Testis (tissue), 3 donors: ENCODE results near the gene ZRANB3. TPM values are rescaled to one million over a fixed set of nuclear protein-coding genes. Genes with fewer than 3 reads are reported as not detected.
"Not testable (repeated sequence)": the region's sequence is repeated elsewhere in the genome, so short reads cannot be mapped to it uniquely, and the experiment has no call there.

Experiments
- DNase-seq: peaks from one replicate; pipeline ENCODE4 v3.0.0-alpha.2; 2019
- H3K27ac ChIP-seq, 2 donors: fragments of 200-600 bp; sonication (generic); one replicate each; pipeline ENCODE4 v1.5.1; 2019
- H3K27me3 ChIP-seq: fragments of 200-600 bp; sonication (generic); one replicate; pipeline ENCODE4 v1.5.1; 2019
- H3K36me3 ChIP-seq: fragments of 200-600 bp; sonication (generic); one replicate; pipeline ENCODE4 v1.5.1; 2017; ENCODE audit warnings: low read depth; ENCODE audit errors: missing control alignments
- H3K4me1 ChIP-seq: fragments of 200-600 bp; sonication (generic); one replicate; pipeline ENCODE4 v1.5.1; 2019
- H3K4me3 ChIP-seq, 2 donors: fragments of 200-600 bp; sonication (generic); one replicate each; pipeline ENCODE4 v1.5.1; 2017 to 2019
- H3K9me3 ChIP-seq: fragments of 200-600 bp; sonication (generic); one replicate; pipeline ENCODE4 v1.5.1; 2017
- POLR2A ChIP-seq: fragments of 450-650 bp; IDR thresholded peaks from one replicate; pipeline ENCODE4 v1.6.1; 2017; ENCODE audit warnings: antibody characterized with exemption, mild to moderate bottlenecking, moderate library complexity
- WGBS, 2 donors: methylation state at CpG; one replicate each; pipeline ENCODE4 v1.1.5; 2018; 5-methylcytosine and 5-hydroxymethylcytosine counted together
- intact Hi-C: fragments of 100-400 bp; cut with DNase I; formaldehyde crosslinking; loops from one replicate; pipeline ENCODE4 v1.15.1; 2023; ENCODE audit warnings: low total_unique reads
- polyA plus RNA-seq: library from polyadenylated mRNA; stranded (reverse); fragments of 350-450 nt; fragmentation: Illumina TruSeq; extraction: RNeasy Lipid Tissue Mini Kit (QIAGEN cat#74804); gene quantifications from one replicate; pipeline ENCODE4 v1.2.3, GENCODE V29; 2014; ENCODE audit warnings: low read depth, low replicate concordance; ENCODE audit not compliant: insufficient read depth
- total RNA-seq, 2 donors: library from RNA; depleted of rRNA; stranded (reverse); fragments of >200 nt; gene quantifications; one replicate each; pipeline ENCODE4 v1.2.3, GENCODE V29; 2016
- TF ChIP-seq, protein P1 (sequence below), 3 experiments: fragments of 450-650 bp in 2 of 3; fragments of 200-600 bp in 1 of 3; sonication (generic) in 1 of 3; IDR thresholded peaks; one replicate each; pipeline ENCODE4 v1.5.1; 2016 to 2019; ENCODE audit warnings: antibody characterized with exemption in 3 of 3, mild to moderate bottlenecking in 2 of 3, moderate library complexity in 1 of 3

ZRANB3 gene
- total and polyA plus RNA-seq, 3 donors from 2014 or later: 8.6 to 28.8 (median 19.3) TPM

DNA sequence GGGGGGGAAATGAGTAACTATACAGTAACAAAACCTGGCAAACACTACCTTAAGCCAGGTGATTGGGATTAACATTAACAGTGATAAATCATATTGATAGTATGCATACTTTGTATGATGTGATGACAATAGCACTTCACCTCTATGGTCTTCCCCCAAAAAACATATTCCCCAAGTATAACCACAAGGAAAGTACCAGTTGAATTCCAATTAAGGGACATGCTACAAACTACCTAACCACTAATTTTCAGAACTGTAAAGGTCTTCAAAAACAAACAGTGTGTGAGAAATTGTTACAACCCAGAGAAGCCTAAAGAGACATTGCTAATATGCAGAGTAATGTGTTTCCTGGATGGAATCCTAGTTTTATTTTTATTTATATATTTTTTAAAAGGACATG lies 152.4 kb downstream of the ZRANB3 start:
- no peaks in the 10 kb centered on the region for H3K36me3 ChIP-seq
- TF ChIP-seq POLR2A: no peak
- TF ChIP-seq, protein P1, sequence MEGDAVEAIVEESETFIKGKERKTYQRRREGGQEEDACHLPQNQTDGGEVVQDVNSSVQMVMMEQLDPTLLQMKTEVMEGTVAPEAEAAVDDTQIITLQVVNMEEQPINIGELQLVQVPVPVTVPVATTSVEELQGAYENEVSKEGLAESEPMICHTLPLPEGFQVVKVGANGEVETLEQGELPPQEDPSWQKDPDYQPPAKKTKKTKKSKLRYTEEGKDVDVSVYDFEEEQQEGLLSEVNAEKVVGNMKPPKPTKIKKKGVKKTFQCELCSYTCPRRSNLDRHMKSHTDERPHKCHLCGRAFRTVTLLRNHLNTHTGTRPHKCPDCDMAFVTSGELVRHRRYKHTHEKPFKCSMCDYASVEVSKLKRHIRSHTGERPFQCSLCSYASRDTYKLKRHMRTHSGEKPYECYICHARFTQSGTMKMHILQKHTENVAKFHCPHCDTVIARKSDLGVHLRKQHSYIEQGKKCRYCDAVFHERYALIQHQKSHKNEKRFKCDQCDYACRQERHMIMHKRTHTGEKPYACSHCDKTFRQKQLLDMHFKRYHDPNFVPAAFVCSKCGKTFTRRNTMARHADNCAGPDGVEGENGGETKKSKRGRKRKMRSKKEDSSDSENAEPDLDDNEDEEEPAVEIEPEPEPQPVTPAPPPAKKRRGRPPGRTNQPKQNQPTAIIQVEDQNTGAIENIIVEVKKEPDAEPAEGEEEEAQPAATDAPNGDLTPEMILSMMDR (IDR thresholded peaks at IDR 0.05): no peak
- H3K4me1 ChIP-seq: no peaks in the 10 kb centered on the region
- H3K27ac ChIP-seq: no peak overlapping the region
- H3K9me3 ChIP-seq: no peaks in the 10 kb centered on the region
- intact Hi-C loops: no loop called here
- H3K27me3 ChIP-seq: no peaks in the 10 kb centered on the region
- no peak for DNase-seq
- H3K4me3 ChIP-seq: no peak overlapping the region

- TF ChIP-seq, protein P1 (IDR thresholded peaks at IDR 0.05): no peak
- no peak for TF ChIP-seq POLR2A
- H3K9me3 ChIP-seq: no peaks in the 10 kb centered on the region
- WGBS, 2 donors: 85 to 98% methylated on average over 3 to 4 of the region's 4 CpGs
- H3K36me3 ChIP-seq: no peaks in the 10 kb centered on the region
- no peaks in the 10 kb centered on the region for H3K27me3 ChIP-seq
- H3K4me1 ChIP-seq: no peaks in the 10 kb centered on the region
- no peak overlapping the region for H3K4me3 ChIP-seq
- intact Hi-C loops: no loop called here
- no peak for DNase-seq
- no peak overlapping the region for H3K27ac ChIP-seq
Observed at GRCh38 chr2:135373702-135374101, 157.3 kb downstream of the ZRANB3 start.

DNA sequence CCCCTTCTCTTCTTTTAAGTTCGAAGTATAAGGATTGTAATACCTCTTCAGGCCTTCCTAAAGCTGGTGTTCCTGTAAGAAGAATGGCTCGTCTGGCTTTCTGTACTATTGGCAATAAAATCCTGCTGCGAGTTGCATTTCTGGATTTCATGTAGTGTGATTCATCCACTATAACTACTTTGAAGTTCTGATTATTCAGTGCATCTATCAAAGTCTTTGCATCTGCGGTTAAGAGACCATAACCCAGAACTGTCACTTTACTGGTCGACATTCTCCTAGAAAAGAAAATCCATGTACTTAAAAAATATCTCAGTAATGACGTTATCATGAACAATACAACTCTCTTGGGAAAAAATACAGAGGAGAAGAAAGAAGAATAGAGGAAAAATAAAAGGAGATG lies 181.1 kb downstream of the ZRANB3 start:
- H3K4me1 ChIP-seq: no peaks in the 10 kb centered on the region
- no peaks in the 10 kb centered on the region for H3K27me3 ChIP-seq
- TF ChIP-seq, protein P1 (IDR thresholded peaks at IDR 0.05): no peak
- TF ChIP-seq POLR2A: no peak
- H3K27ac ChIP-seq: no peak overlapping the region
- WGBS, 2 donors: 94 to 95% methylated on average over 6 of the region's 6 CpGs
- no peaks in the 10 kb centered on the region for H3K9me3 ChIP-seq
- H3K36me3 ChIP-seq: no peaks in the 10 kb centered on the region
- H3K4me3 ChIP-seq: no peak overlapping the region
- DNase-seq: no peak
- intact Hi-C loops: no loop called here

DNA sequence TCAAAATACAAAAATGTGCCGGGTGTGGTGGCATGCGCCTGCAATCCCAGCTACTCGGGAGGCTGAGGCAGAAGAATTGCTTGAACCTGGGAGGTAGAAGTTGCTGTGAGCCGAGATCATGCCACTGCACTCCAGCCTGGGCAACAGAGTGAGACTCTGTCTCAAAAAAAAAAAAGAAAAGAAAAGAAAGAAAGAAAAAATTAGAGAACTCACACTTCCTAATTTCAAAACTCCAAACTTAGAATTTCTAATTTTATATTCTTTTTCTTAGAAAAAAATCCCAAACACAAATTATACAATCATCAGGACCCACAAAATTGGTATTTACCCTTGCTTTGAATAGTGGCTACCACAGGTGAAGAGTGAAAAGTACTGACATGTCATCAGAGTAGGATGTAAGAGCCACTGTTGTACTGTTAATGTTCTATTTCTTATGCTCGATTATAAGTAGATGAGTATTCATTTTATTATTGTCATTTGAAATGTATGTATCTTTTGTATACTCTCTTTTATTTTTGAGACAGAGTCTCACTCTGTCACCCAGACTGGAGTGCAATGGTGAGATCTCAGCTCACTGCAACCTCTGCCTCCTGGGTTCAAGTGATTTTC lies 182.8 kb downstream of the ZRANB3 start:
- 95 to 97% methylated on average over 5 of the region's 5 CpGs for WGBS, 2 donors
- DNase-seq, H3K36me3 ChIP-seq, H3K4me1 ChIP-seq, H3K9me3 ChIP-seq, H3K27me3 ChIP-seq, intact Hi-C loops, H3K27ac ChIP-seq, H3K4me3 ChIP-seq: not testable (repeated sequence)

GRCh38 chr2:135337071-135337470 lies 193.9 kb downstream of the ZRANB3 start:
- no peak for DNase-seq
- no peak for TF ChIP-seq POLR2A
- TF ChIP-seq, protein P1 (IDR thresholded peaks at IDR 0.05): no peak
- intact Hi-C loops: no loop called here
- no peaks in the 10 kb centered on the region for H3K9me3 ChIP-seq
- H3K27ac ChIP-seq: no peak overlapping the region
- no peaks in the 10 kb centered on the region for H3K4me1 ChIP-seq
- H3K4me3 ChIP-seq: no peak overlapping the region
- 56 to 75% methylated on average over 3 of the region's 3 CpGs for WGBS, 2 donors
- H3K36me3 ChIP-seq: no peaks in the 10 kb centered on the region
- H3K27me3 ChIP-seq: no peaks in the 10 kb centered on the region
